Right lung (tissue), 10 donors: ENCODE data around the gene ENAM. TPM values are rescaled to one million over a fixed set of nuclear protein-coding genes. Genes with fewer than 3 reads are reported as not detected.

Experiments used
- DNase-seq, 2 donors: peaks; one replicate each; pipeline ENCODE4 v3.0.0-alpha.2; 2013
- long read RNA-seq, 8 donors: transcript quantifications; one replicate each; lab custom pipeline, GENCODE V29; 2026
- polyA plus RNA-seq, 5 donors: library from polyadenylated mRNA; unstranded; fragments of 120-200 nt; gene quantifications; one replicate each; pipeline versions ENCODE4 v1.2.1 to v1.2.3, GENCODE V29; 2013; ENCODE audit warnings: inconsistent platforms in 1 of 5, low replicate concordance in 1 of 5; ENCODE audit not compliant: insufficient read length in 5 of 5, insufficient read depth in 1 of 5

ENAM gene, protein sequence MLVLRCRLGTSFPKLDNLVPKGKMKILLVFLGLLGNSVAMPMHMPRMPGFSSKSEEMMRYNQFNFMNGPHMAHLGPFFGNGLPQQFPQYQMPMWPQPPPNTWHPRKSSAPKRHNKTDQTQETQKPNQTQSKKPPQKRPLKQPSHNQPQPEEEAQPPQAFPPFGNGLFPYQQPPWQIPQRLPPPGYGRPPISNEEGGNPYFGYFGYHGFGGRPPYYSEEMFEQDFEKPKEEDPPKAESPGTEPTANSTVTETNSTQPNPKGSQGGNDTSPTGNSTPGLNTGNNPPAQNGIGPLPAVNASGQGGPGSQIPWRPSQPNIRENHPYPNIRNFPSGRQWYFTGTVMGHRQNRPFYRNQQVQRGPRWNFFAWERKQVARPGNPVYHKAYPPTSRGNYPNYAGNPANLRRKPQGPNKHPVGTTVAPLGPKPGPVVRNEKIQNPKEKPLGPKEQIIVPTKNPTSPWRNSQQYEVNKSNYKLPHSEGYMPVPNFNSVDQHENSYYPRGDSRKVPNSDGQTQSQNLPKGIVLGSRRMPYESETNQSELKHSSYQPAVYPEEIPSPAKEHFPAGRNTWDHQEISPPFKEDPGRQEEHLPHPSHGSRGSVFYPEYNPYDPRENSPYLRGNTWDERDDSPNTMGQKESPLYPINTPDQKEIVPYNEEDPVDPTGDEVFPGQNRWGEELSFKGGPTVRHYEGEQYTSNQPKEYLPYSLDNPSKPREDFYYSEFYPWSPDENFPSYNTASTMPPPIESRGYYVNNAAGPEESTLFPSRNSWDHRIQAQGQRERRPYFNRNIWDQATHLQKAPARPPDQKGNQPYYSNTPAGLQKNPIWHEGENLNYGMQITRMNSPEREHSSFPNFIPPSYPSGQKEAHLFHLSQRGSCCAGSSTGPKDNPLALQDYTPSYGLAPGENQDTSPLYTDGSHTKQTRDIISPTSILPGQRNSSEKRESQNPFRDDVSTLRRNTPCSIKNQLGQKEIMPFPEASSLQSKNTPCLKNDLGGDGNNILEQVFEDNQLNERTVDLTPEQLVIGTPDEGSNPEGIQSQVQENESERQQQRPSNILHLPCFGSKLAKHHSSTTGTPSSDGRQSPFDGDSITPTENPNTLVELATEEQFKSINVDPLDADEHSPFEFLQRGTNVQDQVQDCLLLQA
- under 1 TPM; 0.14 to 0.84 (median 0.42) TPM for polyA plus RNA-seq
- long read RNA-seq, donor 1, partial matches to known transcripts, result 0 of 1 reads
- long read RNA-seq, donor 1, other reads (novel, unspliced or antisense), result 0 of 1 reads
- long read RNA-seq, donor 2, result 0 reads
- long read RNA-seq, donor 3, result 0 reads
- long read RNA-seq, donor 4, result 0 reads
- long read RNA-seq, donor 5, result 0 reads
- long read RNA-seq, donor 6, partial matches to known transcripts, result 0 of 1 reads
- long read RNA-seq, donor 6, other reads (novel, unspliced or antisense), result 0 of 1 reads
- long read RNA-seq, donor 7, result 0 reads
- long read RNA-seq, donor 8, result 0 reads

DNA sequence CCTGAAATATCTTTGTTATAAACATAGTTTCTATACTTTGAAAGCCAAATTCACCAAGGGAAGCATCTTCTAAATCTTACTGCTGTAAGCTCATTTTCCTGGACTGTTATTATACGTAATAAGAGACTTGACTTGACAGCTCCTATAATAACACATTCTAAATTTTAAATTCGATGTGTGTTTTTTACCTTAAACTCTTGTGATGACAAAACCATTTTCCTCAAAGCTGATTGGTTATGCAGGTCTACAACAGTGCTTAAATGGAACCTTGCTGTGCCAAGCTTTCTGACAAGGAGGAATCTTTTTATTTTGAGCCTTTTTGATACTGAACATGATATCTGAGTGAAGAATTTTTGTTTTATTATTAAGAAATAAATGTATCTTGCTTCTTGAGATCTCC is at the start of gene ENAM:
ENAM (plus strand) TSS at position 301 of the 400 bp plus-strand sequence. CDS start 757 bp downstream, outside the sequence.
- DNase-seq, result no peak

GRCh38 chr4:70581980-70582379 is 46.6 kb upstream of the ENAM start:
- no peak for DNase-seq

- DNase-seq, result peak; percentile 27 to 40
These were observed 44.4 kb upstream of the ENAM start for GRCh38 chr4:70583952-70584834.

DNA sequence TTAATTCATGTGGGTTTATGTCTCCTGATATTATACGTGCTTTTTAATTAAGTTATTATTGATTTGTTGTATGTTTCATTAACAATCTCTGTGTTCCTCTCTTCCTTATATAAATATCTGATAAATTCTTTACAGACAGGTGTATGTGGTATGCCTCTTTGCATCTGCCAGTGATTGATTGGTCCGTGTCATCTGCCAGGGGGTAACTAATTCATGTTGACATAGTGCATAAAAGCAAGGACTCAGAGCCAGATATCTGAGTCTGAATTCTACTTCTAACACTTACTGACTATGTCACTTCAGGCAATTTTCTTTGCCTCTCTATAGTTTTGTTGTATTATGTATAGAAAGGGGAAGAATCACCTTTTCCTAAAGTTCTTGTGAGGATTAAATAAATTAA is 41.7 kb upstream of the ENAM start:
- DNase-seq, result no peak

- no peak for DNase-seq
These were observed 38.8 kb upstream of the ENAM start for GRCh38 chr4:70589785-70590184.

- DNase-seq, result no peak
These were observed 36.5 kb upstream of the ENAM start, which contains the start of gene AMBN for GRCh38 chr4:70591955-70592582. Gene AMBN, plus strand, starts transcription at chr4:70592256. Its CDS starts 103 bp downstream, at chr4:70592359.

DNA sequence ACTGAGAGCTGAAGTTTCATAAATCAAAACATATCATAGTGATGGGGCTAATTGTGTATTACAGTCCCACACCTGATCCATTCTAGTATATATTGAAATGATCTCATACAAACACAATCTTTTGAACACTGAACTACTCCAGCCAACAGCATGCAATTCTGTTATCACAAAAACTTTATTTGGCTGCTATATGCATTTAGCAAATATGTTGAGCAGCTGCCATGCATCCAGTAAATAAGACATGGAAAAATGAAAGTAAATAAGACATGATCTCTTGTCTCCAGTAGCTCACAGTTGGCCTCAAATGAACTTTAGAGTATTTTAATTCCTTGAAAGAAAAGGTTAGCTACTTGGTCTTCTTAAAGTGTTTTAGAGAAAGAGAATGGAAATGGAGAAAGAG is 34.3 kb upstream of the ENAM start:
- no peak for DNase-seq

DNA sequence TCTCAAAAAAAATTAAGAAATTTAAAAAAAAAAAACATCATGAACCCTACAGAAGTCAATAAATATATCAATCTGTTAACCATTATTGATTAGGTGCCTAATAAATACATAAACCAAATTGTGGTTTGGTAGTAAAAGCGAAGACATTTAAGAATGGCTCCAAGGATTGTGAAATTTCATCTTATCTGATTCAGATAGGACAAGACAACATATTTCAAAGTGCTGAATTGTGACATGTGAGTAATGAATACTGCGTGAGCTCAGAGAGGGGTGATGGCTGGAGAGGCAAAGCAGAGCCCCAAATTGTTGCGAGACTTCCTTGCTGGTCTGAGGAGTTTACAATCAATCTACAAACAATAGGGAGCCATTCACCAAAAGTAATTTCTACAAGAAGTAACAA is 28.2 kb upstream of the ENAM start:
- DNase-seq, result no peak

DNA sequence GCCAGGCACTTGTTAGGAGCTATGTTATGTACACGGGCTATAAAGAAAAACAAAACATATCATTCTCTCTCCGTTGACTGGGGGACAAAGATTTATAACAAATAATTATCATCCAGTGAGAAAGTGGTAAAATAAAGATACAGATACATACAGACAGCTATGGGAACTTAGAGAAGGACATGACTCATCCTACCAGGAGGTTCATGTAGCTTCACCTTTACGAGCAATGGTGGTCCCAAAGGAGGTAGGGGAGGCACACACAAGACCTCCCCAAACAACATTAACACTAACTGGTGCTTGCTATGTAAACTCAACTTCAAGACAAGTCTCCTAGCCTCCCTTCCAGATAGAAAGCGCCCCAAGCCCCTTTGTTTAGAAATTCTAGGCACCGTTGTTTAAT is 27.6 kb upstream of the ENAM start:
- no peak for DNase-seq

GRCh38 chr4:70601422-70602039 is 27.0 kb upstream of the ENAM start:
- DNase-seq, result peak; percentile 42 to 58

DNA sequence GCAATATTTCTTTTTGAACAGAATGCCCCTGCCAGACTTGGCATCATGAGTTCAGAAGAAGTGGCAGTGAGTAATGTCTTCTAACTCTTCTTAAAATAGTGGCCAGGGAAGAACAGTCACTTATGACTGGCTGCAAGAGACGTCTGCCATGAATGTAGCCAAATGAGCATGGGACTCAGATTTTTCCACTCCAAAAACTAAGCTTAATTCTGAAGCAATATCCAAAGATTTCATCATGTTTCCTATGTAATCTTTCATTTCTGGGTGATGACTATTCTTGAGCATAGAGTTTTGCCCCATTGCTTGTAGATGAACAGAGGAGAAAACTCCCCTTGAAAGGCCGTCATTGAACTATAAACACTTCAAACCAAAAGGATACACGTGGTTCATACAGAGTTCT is 24.7 kb upstream of the ENAM start:
- no peak for DNase-seq

DNA sequence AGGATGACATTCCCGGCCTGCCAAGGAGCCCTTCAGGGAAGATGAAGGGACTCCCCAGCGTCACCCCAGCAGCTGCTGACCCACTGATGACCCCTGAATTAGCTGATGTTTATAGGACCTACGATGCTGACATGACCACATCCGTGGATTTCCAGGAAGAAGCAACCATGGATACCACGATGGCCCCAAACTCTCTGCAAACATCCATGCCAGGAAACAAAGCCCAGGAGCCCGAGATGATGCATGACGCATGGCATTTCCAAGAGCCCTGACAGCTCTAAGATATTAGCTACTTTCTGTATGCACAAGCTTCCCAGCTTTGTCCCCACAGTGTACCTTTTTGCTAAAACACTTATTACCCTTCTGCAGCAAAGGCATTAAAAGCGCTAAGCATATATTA is 22.1 kb upstream of the ENAM start:
- no peak for DNase-seq

- DNase-seq, result no peak
These were observed 21.1 kb upstream of the ENAM start for GRCh38 chr4:70607334-70607853.

DNA sequence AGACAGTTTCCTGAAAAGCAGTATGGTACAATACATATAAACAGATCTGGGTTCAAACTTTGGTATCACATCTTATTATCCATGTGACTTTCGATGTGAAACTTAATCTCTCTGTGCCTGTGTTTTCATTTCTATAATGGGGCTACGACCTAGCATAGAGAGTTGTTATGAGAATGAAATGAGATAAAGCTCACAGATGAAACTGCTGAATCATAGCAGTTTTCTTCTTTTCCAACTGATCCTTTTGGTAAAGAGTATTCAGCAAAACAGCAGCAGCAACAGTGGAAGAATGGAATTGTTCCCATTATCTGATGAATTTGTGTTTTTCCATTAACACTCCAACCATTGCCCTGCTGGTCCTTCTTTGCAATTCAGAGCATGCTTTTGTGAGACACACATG is 20.2 kb upstream of the ENAM start:
- DNase-seq, result no peak

DNA sequence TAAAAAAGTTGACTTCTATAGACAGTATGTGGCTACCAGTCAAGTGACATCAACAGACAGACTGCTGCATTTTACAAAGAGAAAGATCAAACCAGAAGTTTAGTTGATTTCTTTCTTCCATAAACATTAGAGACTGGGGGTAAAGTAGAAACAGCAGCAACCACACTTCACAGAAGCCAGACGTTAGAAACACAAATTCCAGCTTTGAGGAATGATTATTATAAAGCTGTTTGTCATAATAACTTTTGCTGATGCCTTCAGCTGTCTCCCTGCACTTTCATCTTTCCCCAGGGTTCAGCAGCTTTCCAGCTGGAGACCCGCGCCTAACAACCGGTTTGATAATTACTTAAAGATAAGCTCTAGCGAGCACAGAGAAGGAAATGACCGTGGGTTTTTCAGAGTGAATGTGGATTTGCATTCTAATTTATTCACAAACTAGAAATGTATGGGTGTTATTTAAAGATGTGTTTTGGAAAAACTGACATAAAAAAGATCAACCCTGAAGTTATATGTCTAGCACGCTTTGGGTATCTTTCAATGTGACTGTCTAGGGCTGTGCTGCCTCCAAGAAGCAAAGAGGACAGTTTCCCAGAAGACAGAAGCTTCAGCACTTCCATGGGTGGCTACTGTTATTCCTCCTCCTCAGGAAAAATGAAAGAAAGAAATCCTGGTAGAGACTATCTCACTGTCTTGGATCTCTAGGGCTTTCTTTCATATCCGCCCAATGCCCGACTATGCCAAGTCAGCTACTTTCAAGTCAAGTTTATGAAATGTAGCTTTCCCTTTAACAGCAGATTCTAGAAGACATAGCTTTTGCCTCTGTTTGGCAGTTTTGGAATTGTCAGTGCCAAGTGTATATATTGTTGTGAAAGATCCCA is 15.0 kb upstream of the ENAM start:
- peak; percentile 62 to 72 for DNase-seq

DNA sequence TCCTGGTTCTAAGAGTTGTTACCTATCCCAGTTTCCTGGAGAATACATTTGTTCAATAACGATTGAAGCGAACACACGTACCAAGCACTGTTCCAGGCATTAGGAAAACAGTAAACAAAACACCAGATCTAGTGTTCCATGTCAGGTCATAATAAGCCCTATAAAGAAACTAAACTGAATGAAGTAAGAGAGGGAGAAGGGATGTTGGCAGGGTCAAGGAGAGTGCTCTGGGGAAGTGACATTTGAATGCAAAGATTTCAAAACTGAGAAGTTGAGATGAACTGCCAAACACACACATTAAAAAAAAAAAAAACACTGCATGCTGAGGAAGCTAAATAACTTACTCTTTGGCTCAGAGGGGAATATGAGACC is 14.4 kb upstream of the ENAM start:
- DNase-seq, result peak; percentile 57 to 63

- DNase-seq, result no peak
These were observed 9.3 kb upstream of the ENAM start for GRCh38 chr4:70619288-70619687.

DNA sequence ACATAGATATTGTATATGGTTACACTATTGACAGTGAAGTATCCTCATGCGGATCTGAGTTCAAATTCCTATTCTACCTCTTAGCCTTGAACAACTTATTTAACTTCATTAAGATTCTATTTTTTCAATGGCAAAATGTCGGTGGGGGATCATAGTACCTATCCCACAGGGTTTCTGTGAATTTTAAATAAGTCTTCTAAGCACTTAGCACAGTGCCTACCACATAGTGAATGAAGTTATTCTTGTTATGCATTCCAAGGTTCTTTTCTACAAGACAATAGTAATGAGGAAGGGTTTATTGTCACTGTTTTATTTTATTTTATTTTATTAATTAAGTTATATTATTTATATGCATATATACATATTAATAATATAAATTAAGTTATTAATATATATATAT is 8.8 kb upstream of the ENAM start:
- DNase-seq, result no peak
